ENCODE measurements around the gene PIMREG. TPM values are rescaled to one million over a fixed set of nuclear protein-coding genes. Genes with fewer than 3 reads are reported as not detected.

PIMREG gene
- total RNA-seq (2022) (24.3 and 28.3 TPM in 2 replicates), Bru-seq, nascent RNA (percentile 53 among the genes with signal in this experiment), BruChase-seq, experiment 1, labeled RNA remaining after a 6-hour chase (percentile 61 among the genes with signal in this experiment), BruChase-seq, experiment 2, labeled RNA remaining after a 2-hour chase (percentile 55 among the genes with signal in this experiment)
- long read RNA-seq, transcript PIMREG-205 (6 exons, 1,948 nt): major isoform, 39 of 56 reads
- long read RNA-seq, partial matches to known transcripts: 11 of 56 reads
- long read RNA-seq, other reads (novel, unspliced or antisense): 3 of 56 reads

- intact Hi-C loops (cut with micrococcal nuclease; ENCODE audit: unreplicated experiment): no loop called here
- DNase-seq: peak; percentile 93
- CTCF ChIA-PET: interaction anchor here (0.9 kb wide), 1 partner anchor 29 kb away, joined by 3 read pairs; no protein-coding TSS in a partner anchor
- Mint-ChIP-seq H3K9me3 (ENCODE audit: low read depth, unreplicated experiment) (no peaks in the 10 kb centered on the region), H3K4me3 (ENCODE audit: low read depth, unreplicated experiment) (peak within 1 kb of the TSS; percentile 85), H3K4me1 (ENCODE audit: low read depth, unreplicated experiment) (peaks cover 9% of the 10 kb centered on the region), H3K27me3 (ENCODE audit: unreplicated experiment) (peaks cover 13% of the 10 kb centered on the region), H3K36me3 (ENCODE audit: insufficient read depth, unreplicated experiment) (peaks cover 21% of the 10 kb centered on the region), H3K27ac (ENCODE audit: unreplicated experiment) (peak within 1 kb of the TSS; percentile 65)
- no TSS peak for BruUV-seq (replicated peaks)
- no peak for TF ChIP-seq CTCF (IDR thresholded peaks at IDR 0.05; ENCODE audit: unreplicated experiment)
These were observed at the start of gene PIMREG for GRCh38 chr17:6443692-6444570. Gene PIMREG (plus strand): TSS chr17:6444455. CDS start chr17:6445111, 656 bp downstream.

- DNase-seq: no peak
- no peaks in the 10 kb centered on the region for H3K4me1 Mint-ChIP-seq (ENCODE audit: low read depth, unreplicated experiment)
- H3K36me3 Mint-ChIP-seq (ENCODE audit: insufficient read depth, unreplicated experiment): no peaks in the 10 kb centered on the region
- no peak overlapping the region for H3K4me3 Mint-ChIP-seq (ENCODE audit: low read depth, unreplicated experiment)
- no peak for TF ChIP-seq CTCF (IDR thresholded peaks at IDR 0.05; ENCODE audit: unreplicated experiment)
- no TSS peak for BruUV-seq (replicated peaks)
- intact Hi-C loops (cut with micrococcal nuclease; ENCODE audit: unreplicated experiment): no loop called here
- peaks cover 29% of the 10 kb centered on the region for H3K27me3 Mint-ChIP-seq (ENCODE audit: unreplicated experiment)
- peaks cover 3% of the 10 kb centered on the region for H3K9me3 Mint-ChIP-seq (ENCODE audit: low read depth, unreplicated experiment)
- H3K27ac Mint-ChIP-seq (ENCODE audit: unreplicated experiment): no peak overlapping the region
- CTCF ChIA-PET: no interaction called here
These were observed 45.3 kb upstream of the PIMREG start for GRCh38 chr17:6398955-6399354.

GRCh38 chr17:6402258-6402657 lies 42.0 kb upstream of the PIMREG start:
- no peak for TF ChIP-seq CTCF (IDR thresholded peaks at IDR 0.05; ENCODE audit: unreplicated experiment)
- no TSS peak for BruUV-seq (replicated peaks)
- no peak overlapping the region for H3K4me3 Mint-ChIP-seq (ENCODE audit: low read depth, unreplicated experiment)
- no peak overlapping the region for H3K27ac Mint-ChIP-seq (ENCODE audit: unreplicated experiment)
- no peaks in the 10 kb centered on the region for H3K36me3 Mint-ChIP-seq (ENCODE audit: insufficient read depth, unreplicated experiment)
- no peaks in the 10 kb centered on the region for H3K4me1 Mint-ChIP-seq (ENCODE audit: low read depth, unreplicated experiment)
- H3K9me3 Mint-ChIP-seq (ENCODE audit: low read depth, unreplicated experiment): peaks cover 3% of the 10 kb centered on the region
- CTCF ChIA-PET: interaction anchor here (0.6 kb wide), 1 partner anchor 618 kb away, joined by 6 read pairs; no protein-coding TSS in a partner anchor
- no peak for DNase-seq
- H3K27me3 Mint-ChIP-seq (ENCODE audit: unreplicated experiment): peaks cover 23% of the 10 kb centered on the region
- intact Hi-C loops (cut with micrococcal nuclease; ENCODE audit: unreplicated experiment): no loop called here

- Mint-ChIP-seq H3K9me3 (ENCODE audit: low read depth, unreplicated experiment) (no peaks in the 10 kb centered on the region), H3K4me3 (ENCODE audit: low read depth, unreplicated experiment) (no peak overlapping the region), H3K36me3 (ENCODE audit: insufficient read depth, unreplicated experiment) (no peaks in the 10 kb centered on the region), H3K4me1 (ENCODE audit: low read depth, unreplicated experiment) (no peaks in the 10 kb centered on the region), H3K27ac (ENCODE audit: unreplicated experiment) (no peak overlapping the region), H3K27me3 (ENCODE audit: unreplicated experiment) (peaks cover 83% of the 10 kb centered on the region)
- CTCF ChIA-PET: no interaction called here
- BruUV-seq (replicated peaks): no TSS peak
- intact Hi-C loops (cut with micrococcal nuclease; ENCODE audit: unreplicated experiment): no loop called here
- DNase-seq: no peak
- TF ChIP-seq CTCF (IDR thresholded peaks at IDR 0.05; ENCODE audit: unreplicated experiment): no peak
These were observed 36.0 kb upstream of the PIMREG start for GRCh38 chr17:6408276-6408675.

Measured in Calu3 (cell line).